Thyroid gland (tissue), 4 donors: ENCODE measurements around the gene LRMDA. TPM values are rescaled to one million over a fixed set of nuclear protein-coding genes. Genes with fewer than 3 reads are reported as not detected.

Experiments
- DNase-seq, 2 donors: peaks; one replicate each; pipeline ENCODE4 v3.0.0-alpha.2; 2019
- H3K27ac ChIP-seq, 3 donors: fragments of 200-600 bp; sonication (generic); 1 replicate in 2 of 3; 2 replicates in 1 of 3; pipeline ENCODE4 v1.5.1; 2016 to 2019; ENCODE audit warnings: mild to moderate bottlenecking in 1 of 3, moderate library complexity in 1 of 3
- H3K27me3 ChIP-seq: fragments of 200-600 bp; sonication (generic); one replicate; pipeline ENCODE4 v1.5.1; 2019
- H3K36me3 ChIP-seq, 2 donors: fragments of 200-600 bp; sonication (generic); one replicate each; pipeline ENCODE4 v1.5.1; 2016 to 2019
- H3K4me1 ChIP-seq, 2 donors: fragments of 200-600 bp; sonication (generic); one replicate each; pipeline ENCODE4 v1.5.1; 2017 to 2019
- H3K4me3 ChIP-seq, 3 donors: fragments of 200-600 bp; sonication (generic); replicated peaks in 1 of 3; 1 replicate in 2 of 3; 2 replicates in 1 of 3; pipeline ENCODE4 v1.5.1; 2016; ENCODE audit warnings: mild to moderate bottlenecking in 1 of 3
- H3K9me3 ChIP-seq: fragments of 200-600 bp; sonication (generic); one replicate; pipeline ENCODE4 v1.5.1; 2017
- POLR2A ChIP-seq, 2 donors: fragments of 450-650 bp; IDR thresholded peaks; one replicate each; pipeline ENCODE4 v1.6.1; 2017; ENCODE audit warnings: antibody characterized with exemption in 2 of 2, mild to moderate bottlenecking in 2 of 2, moderate library complexity in 1 of 2
- WGBS, 2 donors: methylation state at CpG; one replicate each; pipeline ENCODE4 v1.1.5; 2017; 5-methylcytosine and 5-hydroxymethylcytosine counted together
- intact Hi-C: fragments of 100-400 bp; cut with DNase I; formaldehyde crosslinking; loops from one replicate; pipeline ENCODE4 v1.15.1; 2023
- total RNA-seq, 4 donors: library from RNA; depleted of rRNA; stranded (reverse); fragments of >200 nt; gene quantifications; one replicate each; pipeline ENCODE4 v1.2.3, GENCODE V29; 2016
- TF ChIP-seq, protein P1 (sequence below), 6 experiments: fragments of 200-600 bp in 3 of 6; fragments of 450-650 bp in 3 of 6; sonication (generic) in 3 of 6; IDR thresholded peaks; one replicate each; pipeline ENCODE4 v1.5.1; 2016 to 2019; ENCODE audit warnings: antibody characterized with exemption in 6 of 6, mild to moderate bottlenecking in 2 of 6, inconsistent platforms in 1 of 6, moderate library complexity in 1 of 6

LRMDA gene
- total RNA-seq, 4 donors from 2014 or later: 16.5 to 31.7 (median 23.2) TPM

DNA sequence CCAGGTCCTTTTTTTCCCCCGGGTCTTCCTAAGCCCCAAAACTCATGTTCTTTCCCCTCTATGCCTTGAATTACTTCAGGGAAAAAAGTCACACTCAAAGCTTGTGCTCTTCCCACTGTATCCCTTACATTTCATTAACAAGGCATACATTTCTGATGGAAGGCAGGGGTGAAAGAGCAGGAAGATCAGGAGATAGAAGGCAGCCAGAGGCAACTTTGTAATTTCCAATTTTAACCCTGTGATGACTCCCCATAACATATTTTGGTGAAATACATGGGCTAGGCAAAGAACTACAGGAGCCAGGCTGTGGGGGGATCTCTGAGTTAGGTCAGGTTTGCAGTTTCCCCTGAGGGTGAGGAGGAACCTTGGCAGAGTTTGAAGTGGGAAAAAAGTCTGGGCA, 635.0 kb downstream of the LRMDA start:
- Histone ChIP-seq H3K27me3 (no peaks in the 10 kb centered on the region), H3K4me1 (no peaks in the 10 kb centered on the region), H3K9me3 (no peaks in the 10 kb centered on the region), H3K27ac (no peak overlapping the region), H3K4me3 (no peak overlapping the region), H3K36me3 (no peaks in the 10 kb centered on the region)
- 90 to 100% methylated on average over 1 of the region's 1 CpG for WGBS, 2 donors
- DNase-seq: no peak
- intact Hi-C loops: no loop called here
- TF ChIP-seq POLR2A (IDR thresholded peaks at IDR 0.05): no peak
- TF ChIP-seq, protein P1, sequence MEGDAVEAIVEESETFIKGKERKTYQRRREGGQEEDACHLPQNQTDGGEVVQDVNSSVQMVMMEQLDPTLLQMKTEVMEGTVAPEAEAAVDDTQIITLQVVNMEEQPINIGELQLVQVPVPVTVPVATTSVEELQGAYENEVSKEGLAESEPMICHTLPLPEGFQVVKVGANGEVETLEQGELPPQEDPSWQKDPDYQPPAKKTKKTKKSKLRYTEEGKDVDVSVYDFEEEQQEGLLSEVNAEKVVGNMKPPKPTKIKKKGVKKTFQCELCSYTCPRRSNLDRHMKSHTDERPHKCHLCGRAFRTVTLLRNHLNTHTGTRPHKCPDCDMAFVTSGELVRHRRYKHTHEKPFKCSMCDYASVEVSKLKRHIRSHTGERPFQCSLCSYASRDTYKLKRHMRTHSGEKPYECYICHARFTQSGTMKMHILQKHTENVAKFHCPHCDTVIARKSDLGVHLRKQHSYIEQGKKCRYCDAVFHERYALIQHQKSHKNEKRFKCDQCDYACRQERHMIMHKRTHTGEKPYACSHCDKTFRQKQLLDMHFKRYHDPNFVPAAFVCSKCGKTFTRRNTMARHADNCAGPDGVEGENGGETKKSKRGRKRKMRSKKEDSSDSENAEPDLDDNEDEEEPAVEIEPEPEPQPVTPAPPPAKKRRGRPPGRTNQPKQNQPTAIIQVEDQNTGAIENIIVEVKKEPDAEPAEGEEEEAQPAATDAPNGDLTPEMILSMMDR (IDR thresholded peaks at IDR 0.05): no peak

DNA sequence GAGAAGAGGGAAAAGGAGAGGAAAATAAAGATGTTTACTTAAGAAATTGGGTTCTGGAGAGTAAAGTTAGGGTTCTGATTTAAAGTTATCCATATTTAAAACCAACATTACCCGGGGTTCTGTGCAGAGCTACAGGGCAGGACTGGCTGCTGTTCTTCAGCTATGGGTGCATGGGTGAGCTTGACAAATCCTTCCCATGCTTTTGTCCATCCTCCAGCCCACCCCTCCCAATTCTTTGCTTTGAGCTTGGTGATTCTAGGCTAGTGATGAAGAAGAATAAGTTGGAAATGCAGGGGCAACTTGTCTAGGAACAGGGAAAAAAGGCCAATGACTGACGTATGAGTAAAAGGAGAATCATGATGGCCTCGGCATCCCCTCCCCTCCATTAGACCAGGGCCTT, 636.0 kb downstream of the LRMDA start:
- no peak overlapping the region for H3K4me3 ChIP-seq
- H3K9me3 ChIP-seq: no peaks in the 10 kb centered on the region
- H3K36me3 ChIP-seq: no peaks in the 10 kb centered on the region
- intact Hi-C loops: no loop called here
- WGBS, 2 donors: 93 to 95% methylated on average over 3 of the region's 3 CpGs
- H3K27ac ChIP-seq: no peak overlapping the region
- no peak for TF ChIP-seq POLR2A (IDR thresholded peaks at IDR 0.05)
- TF ChIP-seq, protein P1 (IDR thresholded peaks at IDR 0.05): no peak
- H3K4me1 ChIP-seq: no peaks in the 10 kb centered on the region
- no peaks in the 10 kb centered on the region for H3K27me3 ChIP-seq
- DNase-seq: no peak

DNA sequence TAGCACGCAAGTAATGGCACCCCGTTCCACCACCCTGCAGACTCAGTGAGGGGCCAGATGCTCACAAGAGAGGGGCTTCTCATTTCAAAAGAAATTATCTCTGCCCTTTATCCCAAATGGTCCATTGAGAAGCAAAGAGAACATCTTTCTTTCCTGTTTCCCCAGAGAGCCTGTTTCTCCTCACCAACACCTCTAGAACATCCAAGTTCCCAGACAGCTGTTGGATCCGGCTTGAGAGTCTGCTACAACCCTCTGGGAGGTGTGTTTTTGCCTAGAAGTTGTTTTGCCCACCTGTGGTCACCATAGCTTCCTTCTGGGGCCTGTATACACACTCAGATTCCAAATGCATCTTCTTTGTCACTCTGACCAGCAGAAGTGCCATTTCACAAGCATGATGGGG, 637.4 kb downstream of the LRMDA start:
- Histone ChIP-seq H3K9me3 (no peaks in the 10 kb centered on the region), H3K4me1 (no peaks in the 10 kb centered on the region), H3K27me3 (no peaks in the 10 kb centered on the region), H3K4me3 (no peak overlapping the region), H3K27ac (no peak overlapping the region), H3K36me3 (no peaks in the 10 kb centered on the region)
- no peak for DNase-seq
- TF ChIP-seq, protein P1 (IDR thresholded peaks at IDR 0.05): no peak
- no peak for TF ChIP-seq POLR2A (IDR thresholded peaks at IDR 0.05)
- intact Hi-C loops: no loop called here
- WGBS, 2 donors: 95% methylated on average over 3 of the region's 3 CpGs

DNA sequence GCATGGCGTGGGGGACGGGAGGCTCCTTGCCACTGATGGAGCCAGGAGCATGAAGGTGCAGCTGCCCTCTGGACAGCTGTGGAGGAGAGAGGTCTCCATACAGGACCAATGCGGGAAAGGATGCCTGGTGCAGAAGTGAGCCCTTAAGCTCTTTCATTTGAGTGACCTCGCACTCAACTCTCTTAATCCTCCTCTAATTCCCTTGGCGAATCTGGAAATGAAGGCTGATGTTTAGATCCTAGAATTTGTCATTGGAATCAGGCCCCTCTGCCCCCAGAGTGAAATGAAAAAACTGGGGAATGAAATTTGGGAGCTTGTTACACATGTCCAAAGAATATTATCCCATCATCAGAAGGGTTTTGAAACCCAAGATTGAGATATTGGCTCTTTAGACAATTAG, 639.5 kb downstream of the LRMDA start:
- H3K4me3 ChIP-seq: no peak overlapping the region
- 77 to 96% methylated on average over 5 of the region's 5 CpGs for WGBS, 2 donors
- H3K36me3 ChIP-seq: no peaks in the 10 kb centered on the region
- DNase-seq: no peak
- H3K4me1 ChIP-seq: no peaks in the 10 kb centered on the region
- TF ChIP-seq, protein P1 (IDR thresholded peaks at IDR 0.05): no peak
- TF ChIP-seq POLR2A (IDR thresholded peaks at IDR 0.05): no peak
- H3K27me3 ChIP-seq: no peaks in the 10 kb centered on the region
- no peaks in the 10 kb centered on the region for H3K9me3 ChIP-seq
- no peak overlapping the region for H3K27ac ChIP-seq
- intact Hi-C loops: no loop called here

DNA sequence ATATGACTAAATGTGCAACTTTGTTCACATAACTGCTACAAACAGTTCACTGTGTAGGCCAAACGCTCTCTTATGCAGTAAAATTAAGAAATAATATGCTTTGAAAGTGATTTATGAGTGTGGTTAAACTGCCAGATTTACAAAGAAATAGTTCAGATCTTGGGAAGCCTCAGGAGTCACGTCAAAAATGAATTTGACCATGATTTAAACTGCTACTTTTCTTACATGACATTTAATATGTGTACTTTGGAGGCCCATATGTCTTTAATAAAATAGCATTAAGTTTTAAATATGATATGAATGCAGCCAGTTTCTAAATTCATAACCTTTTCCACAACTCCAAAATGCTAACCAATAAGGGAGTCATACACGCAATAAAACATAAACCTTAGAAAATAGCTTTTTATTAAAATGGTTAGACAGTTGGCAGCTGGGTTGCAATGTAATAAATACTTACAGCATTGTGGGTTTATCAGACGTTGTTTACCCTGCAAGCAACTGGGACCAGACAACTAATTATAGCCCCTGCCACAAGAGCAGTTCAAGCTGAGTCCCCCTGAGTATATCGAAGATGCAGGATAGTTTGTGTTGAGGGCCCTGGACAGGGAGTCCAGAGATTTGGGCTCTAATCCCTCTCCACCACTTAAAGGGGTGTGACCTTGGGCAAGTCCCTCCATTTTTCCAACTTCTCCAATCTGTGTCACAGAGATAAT, 640.4 kb downstream of the LRMDA start:
- no peaks in the 10 kb centered on the region for H3K27me3 ChIP-seq
- H3K4me1 ChIP-seq: no peaks in the 10 kb centered on the region
- no peaks in the 10 kb centered on the region for H3K36me3 ChIP-seq
- TF ChIP-seq POLR2A (IDR thresholded peaks at IDR 0.05): no peak
- TF ChIP-seq, protein P1 (IDR thresholded peaks at IDR 0.05): no peak
- H3K4me3 ChIP-seq: no peak overlapping the region
- DNase-seq: no peak
- no peak overlapping the region for H3K27ac ChIP-seq
- 68 to 76% methylated on average over 5 of the region's 5 CpGs for WGBS, 2 donors
- intact Hi-C loops: no loop called here
- H3K9me3 ChIP-seq: no peaks in the 10 kb centered on the region
